RWPE2 (cell line): ENCODE data around the gene ITPKB.

ENCODE experiments used
- ATAC-seq: fragments of 200-7000 bp; cut with Tn5 transposase; 3 replicates; pipeline ENCODE4 v1.9.1; 2021; ENCODE audit warnings: low read depth
- DNase-seq: peaks from one replicate; pipeline ENCODE4 v3.0.0-alpha.2; 2020; ENCODE audit warnings: low spot score
- H3K27ac ChIP-seq: fragments of 450-650 bp; 2 replicates; pipeline ENCODE4 v1.5.1; 2017; ENCODE audit warnings: mild to moderate bottlenecking; ENCODE audit not compliant: poor library complexity, severe bottlenecking
- H3K27me3 ChIP-seq: fragments of 250-450 bp; sonication (Bioruptor Pico); 2 replicates; pipeline ENCODE4 v1.5.1; 2021; ENCODE audit warnings: mild to moderate bottlenecking, moderate library complexity; ENCODE audit not compliant: insufficient read depth, poor library complexity, severe bottlenecking
- H3K36me3 ChIP-seq: fragments of 250-450 bp; sonication (Bioruptor Pico); 2 replicates; pipeline ENCODE4 v1.5.1; 2020; ENCODE audit warnings: low read depth, mild to moderate bottlenecking, moderate library complexity
- H3K4me1 ChIP-seq: fragments of 250-450 bp; sonication (Bioruptor Pico); 2 replicates; pipeline ENCODE4 v1.5.1; 2021; ENCODE audit warnings: mild to moderate bottlenecking, moderate library complexity; ENCODE audit not compliant: insufficient read depth, poor library complexity, severe bottlenecking
- H3K4me3 ChIP-seq: fragments of 250-450 bp; sonication (Bioruptor Pico); 2 replicates; pipeline ENCODE4 v1.5.1; 2021; ENCODE audit warnings: mild to moderate bottlenecking, moderate library complexity; ENCODE audit not compliant: severe bottlenecking
- H3K9me3 ChIP-seq: fragments of 250-450 bp; sonication (Bioruptor Pico); 2 replicates; pipeline ENCODE4 v1.5.1; 2021; ENCODE audit warnings: mild to moderate bottlenecking, moderate library complexity; ENCODE audit not compliant: severe bottlenecking
- TF ChIP-seq, protein P1 (sequence below): fragments of 450-650 bp; IDR thresholded peaks from one replicate; pipeline ENCODE4 v1.5.1; 2017; ENCODE audit warnings: mild to moderate bottlenecking, moderate library complexity; ENCODE audit not compliant: poor library complexity, severe bottlenecking

The ITPKB gene

DNA sequence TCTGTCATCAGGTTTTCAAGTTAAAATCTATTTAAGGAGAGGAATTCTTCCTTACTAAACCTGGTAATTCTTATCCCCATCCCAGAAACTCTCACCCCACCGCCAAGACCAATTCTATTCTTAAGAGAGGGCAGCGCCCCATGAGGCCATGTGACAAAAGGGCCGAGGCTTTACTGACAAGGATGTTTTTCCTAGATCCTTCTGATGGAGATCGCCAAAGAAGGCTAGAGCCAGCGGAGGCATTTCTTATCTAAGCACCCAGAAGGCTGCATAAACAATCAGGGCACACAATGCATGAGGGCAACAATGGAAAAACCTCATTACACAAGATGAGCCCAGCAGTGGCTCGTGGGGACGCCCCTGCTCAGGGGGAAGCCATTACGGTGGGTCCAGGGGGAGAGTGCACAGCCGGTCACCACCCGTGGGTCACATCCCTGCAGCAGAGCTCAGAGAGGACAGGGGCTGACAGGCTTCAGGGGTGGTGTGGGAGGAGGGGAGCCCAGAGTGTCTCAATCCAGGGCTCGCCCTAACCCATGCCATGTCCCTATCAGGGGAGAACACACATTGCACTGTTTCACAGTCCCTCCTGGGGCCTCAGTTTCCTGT is 88.7 kb downstream of the ITPKB start:
- Histone ChIP-seq H3K4me3 (no peak overlapping the region), H3K36me3 (no peaks in the 10 kb centered on the region), H3K4me1 (no peaks in the 10 kb centered on the region), H3K27me3 (no peaks in the 10 kb centered on the region), H3K27ac (no peak overlapping the region), H3K9me3 (no peaks in the 10 kb centered on the region)
- ATAC-seq (no peak), DNase-seq (no peak)
- TF ChIP-seq, protein P1, sequence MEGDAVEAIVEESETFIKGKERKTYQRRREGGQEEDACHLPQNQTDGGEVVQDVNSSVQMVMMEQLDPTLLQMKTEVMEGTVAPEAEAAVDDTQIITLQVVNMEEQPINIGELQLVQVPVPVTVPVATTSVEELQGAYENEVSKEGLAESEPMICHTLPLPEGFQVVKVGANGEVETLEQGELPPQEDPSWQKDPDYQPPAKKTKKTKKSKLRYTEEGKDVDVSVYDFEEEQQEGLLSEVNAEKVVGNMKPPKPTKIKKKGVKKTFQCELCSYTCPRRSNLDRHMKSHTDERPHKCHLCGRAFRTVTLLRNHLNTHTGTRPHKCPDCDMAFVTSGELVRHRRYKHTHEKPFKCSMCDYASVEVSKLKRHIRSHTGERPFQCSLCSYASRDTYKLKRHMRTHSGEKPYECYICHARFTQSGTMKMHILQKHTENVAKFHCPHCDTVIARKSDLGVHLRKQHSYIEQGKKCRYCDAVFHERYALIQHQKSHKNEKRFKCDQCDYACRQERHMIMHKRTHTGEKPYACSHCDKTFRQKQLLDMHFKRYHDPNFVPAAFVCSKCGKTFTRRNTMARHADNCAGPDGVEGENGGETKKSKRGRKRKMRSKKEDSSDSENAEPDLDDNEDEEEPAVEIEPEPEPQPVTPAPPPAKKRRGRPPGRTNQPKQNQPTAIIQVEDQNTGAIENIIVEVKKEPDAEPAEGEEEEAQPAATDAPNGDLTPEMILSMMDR: no peak

GRCh38 chr1:226649780-226650179 is 89.3 kb downstream of the ITPKB start:
- ATAC-seq: no peak
- Histone ChIP-seq H3K36me3 (no peaks in the 10 kb centered on the region), H3K4me3 (no peak overlapping the region), H3K27ac (no peak overlapping the region), H3K27me3 (no peaks in the 10 kb centered on the region), H3K9me3 (no peaks in the 10 kb centered on the region), H3K4me1 (no peaks in the 10 kb centered on the region)
- TF ChIP-seq, protein P1: peak; percentile 12
- DNase-seq: no peak

DNA sequence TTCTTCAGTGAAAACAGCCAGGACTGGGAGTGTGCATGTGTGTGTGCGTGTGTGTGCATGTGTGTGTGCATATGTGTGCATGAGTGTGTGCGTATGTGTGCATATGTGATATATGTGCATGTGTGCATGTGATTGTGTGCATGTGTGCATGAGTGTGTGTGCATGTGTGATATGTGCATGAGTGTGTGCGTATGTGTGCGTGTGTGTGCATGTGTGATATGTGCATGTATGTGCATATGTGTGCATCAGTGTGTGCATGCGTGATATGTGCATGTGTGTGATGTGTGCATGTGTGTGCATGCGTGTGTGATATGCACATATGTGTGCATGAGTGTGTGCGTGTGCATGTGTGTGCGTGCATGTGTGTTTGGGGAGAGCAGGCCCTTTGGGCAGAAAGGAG is 89.8 kb downstream of the ITPKB start:
- no peaks in the 10 kb centered on the region for H3K27me3 ChIP-seq
- no peaks in the 10 kb centered on the region for H3K4me1 ChIP-seq
- no peaks in the 10 kb centered on the region for H3K36me3 ChIP-seq
- ATAC-seq: no peak
- no peaks in the 10 kb centered on the region for H3K9me3 ChIP-seq
- no peak overlapping the region for H3K27ac ChIP-seq
- TF ChIP-seq, protein P1: no peak
- no peak for DNase-seq
- no peak overlapping the region for H3K4me3 ChIP-seq

- Histone ChIP-seq H3K27me3 (no peaks in the 10 kb centered on the region), H3K9me3 (no peaks in the 10 kb centered on the region), H3K4me1 (no peaks in the 10 kb centered on the region), H3K4me3 (no peak overlapping the region), H3K36me3 (no peaks in the 10 kb centered on the region), H3K27ac (no peak overlapping the region)
- TF ChIP-seq, protein P1: no peak
- no peak for DNase-seq
- ATAC-seq: no peak
Measured at GRCh38 chr1:226648421-226648820, 90.7 kb downstream of the ITPKB start.

DNA sequence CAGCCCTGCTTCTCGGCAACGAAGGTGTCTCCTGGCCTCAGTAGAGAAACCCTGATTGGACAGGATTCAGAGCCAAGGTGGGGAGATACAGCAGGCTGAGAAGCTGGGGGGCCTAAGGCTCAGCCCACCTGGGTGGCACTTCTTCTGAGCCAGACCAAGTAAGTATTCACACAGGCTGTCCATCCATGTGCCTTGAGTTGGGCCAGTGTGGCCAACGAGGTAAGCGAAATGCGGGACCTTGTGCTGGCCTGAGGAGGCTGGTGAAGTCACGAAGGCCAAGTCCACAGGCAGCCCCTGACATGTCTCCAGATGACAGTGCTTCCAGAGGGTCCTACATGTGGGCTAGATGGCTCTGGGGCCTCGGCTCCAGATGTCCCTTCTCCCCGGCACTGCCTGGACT is 91.4 kb downstream of the ITPKB start:
- no peaks in the 10 kb centered on the region for H3K9me3 ChIP-seq
- no peaks in the 10 kb centered on the region for H3K4me1 ChIP-seq
- H3K36me3 ChIP-seq: no peaks in the 10 kb centered on the region
- no peak overlapping the region for H3K4me3 ChIP-seq
- no peaks in the 10 kb centered on the region for H3K27me3 ChIP-seq
- DNase-seq: no peak
- no peak overlapping the region for H3K27ac ChIP-seq
- TF ChIP-seq, protein P1: no peak
- no peak for ATAC-seq
